Esophagus muscularis mucosa (tissue), 4 donors: ENCODE results near the gene SSC5D. TPM values are rescaled to one million over a fixed set of nuclear protein-coding genes. Genes with fewer than 3 reads are reported as not detected.
A peak's percentile ranks its signal among the peaks of the same experiment; 100 is the strongest.

Source experiments
- DNase-seq: peaks from one replicate; pipeline ENCODE4 v3.0.0-alpha.2; 2017; ENCODE audit errors: extremely low spot score
- H3K27ac ChIP-seq, 4 donors: fragments of 200-600 bp; sonication (generic); replicated peaks in 1 of 4; 1 replicate in 3 of 4; 2 replicates in 1 of 4; pipeline ENCODE4 v1.5.1; 2016 to 2019; ENCODE audit warnings: mild to moderate bottlenecking in 1 of 4
- H3K27me3 ChIP-seq, 4 donors: fragments of 200-600 bp; sonication (generic); one replicate each; pipeline versions ENCODE4 v1.5.1 to v1.6.0; 2016 to 2019
- H3K36me3 ChIP-seq, 4 donors: fragments of 200-600 bp; sonication (generic); one replicate each; pipeline ENCODE4 v1.5.1; 2016 to 2019
- H3K4me1 ChIP-seq, 4 donors: fragments of 200-600 bp; sonication (generic); one replicate each; pipeline ENCODE4 v1.5.1; 2016 to 2019
- H3K4me3 ChIP-seq, 4 donors: fragments of 200-600 bp; sonication (generic); 1 replicate in 2 of 4; 2 replicates in 2 of 4; pipeline ENCODE4 v1.5.1; 2016 to 2019; ENCODE audit warnings: mild to moderate bottlenecking in 4 of 4, moderate library complexity in 1 of 4
- H3K9me3 ChIP-seq, 4 donors: fragments of 200-600 bp; sonication (generic); 1 replicate in 3 of 4; 2 replicates in 1 of 4; pipeline ENCODE4 v1.5.1; 2016 to 2019
- EP300 ChIP-seq: sonication (generic); formaldehyde crosslinking; IDR thresholded peaks from one replicate; pipeline ENCODE4 v1.6.1; 2017; ENCODE audit warnings: antibody characterized with exemption
- POLR2A ChIP-seq: fragments of 450-650 bp; IDR thresholded peaks from one replicate; pipeline ENCODE4 v1.6.1; 2017; ENCODE audit warnings: antibody characterized with exemption, moderate library complexity, mild to moderate bottlenecking, low read depth
- POLR2AphosphoS5 ChIP-seq, 2 donors: sonication (generic); formaldehyde crosslinking; IDR thresholded peaks; one replicate each; pipeline ENCODE4 v1.6.1; 2017; ENCODE audit warnings: antibody characterized with exemption in 2 of 2
- WGBS: methylation state at CpG from one replicate; pipeline ENCODE4 v1.1.5; 2018; 5-methylcytosine and 5-hydroxymethylcytosine counted together
- intact Hi-C: fragments of 100-400 bp; cut with DNase I; formaldehyde crosslinking; loops from one replicate; pipeline ENCODE4 v1.15.1; 2023
- total RNA-seq, 4 donors: library from RNA; depleted of rRNA; stranded (reverse); fragments of >200 nt; gene quantifications; one replicate each; pipeline versions ENCODE4 v1.1.0 to v1.2.1, GENCODE V29; 2016
- TF ChIP-seq, protein P1 (sequence below), 3 experiments: fragments of 200-600 bp in 2 of 3; fragments of 450-650 bp in 1 of 3; sonication (generic) in 2 of 3; IDR thresholded peaks; one replicate each; pipeline ENCODE4 v1.5.1; 2017 to 2019; ENCODE audit warnings: antibody characterized with exemption in 3 of 3, mild to moderate bottlenecking in 2 of 3, moderate library complexity in 1 of 3

Gene SSC5D
- total RNA-seq, 4 donors from 2014 or later: 9.5 to 41.2 (median 14.6) TPM

DNA sequence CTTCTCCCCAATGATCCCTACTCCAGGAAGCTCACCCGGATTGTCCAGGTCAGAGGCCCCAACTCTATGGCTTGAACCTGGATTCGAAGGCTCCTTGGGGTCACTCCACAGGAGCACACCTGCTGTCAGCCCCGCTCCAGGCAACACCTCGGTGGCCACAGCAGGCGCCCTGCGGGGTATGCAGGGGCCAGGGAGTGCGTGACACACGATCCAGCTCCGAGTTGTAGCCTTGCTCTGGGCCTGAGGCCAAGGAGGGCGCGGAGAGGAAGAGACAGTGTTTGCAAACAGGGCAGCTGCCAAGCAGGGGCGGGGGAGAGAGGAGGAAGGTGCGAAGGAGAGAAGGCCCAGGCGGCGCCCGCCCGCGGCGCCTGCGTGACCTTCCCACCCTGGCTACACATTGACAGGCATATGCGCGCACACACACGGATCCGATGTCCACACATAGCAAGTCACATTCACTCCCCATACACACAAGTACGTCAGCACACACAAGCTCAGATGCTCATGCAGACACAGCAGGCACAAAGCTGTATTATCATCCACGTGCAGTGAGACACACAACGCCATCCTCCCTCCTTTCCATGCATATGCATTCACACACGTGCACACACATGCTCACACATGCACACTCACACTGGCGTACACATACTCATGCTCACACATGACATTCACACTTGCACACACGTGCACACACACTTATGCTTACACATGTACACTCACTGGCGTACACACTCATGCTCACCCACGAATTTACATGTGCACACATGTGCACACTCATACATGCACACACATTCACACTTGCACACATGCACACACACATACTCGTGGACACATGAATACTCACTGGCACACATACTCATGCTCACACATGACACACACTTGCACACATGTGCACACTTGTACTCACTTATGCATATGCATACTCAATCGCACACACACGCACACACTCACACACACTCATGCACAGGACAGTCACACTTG is 38.3 kb downstream of the SSC5D start:
- no peak overlapping the region for H3K27ac ChIP-seq
- WGBS: 28% methylated on average over 32 of the region's 35 CpGs
- intact Hi-C loops: no loop called here
- H3K36me3 ChIP-seq: no peaks in the 10 kb centered on the region
- no peak for DNase-seq
- H3K27me3 ChIP-seq: peaks cover 0 to 27% (median 0%) of the 10 kb centered on the region in 4 donors
- peaks cover 10 to 24% (median 21%) of the 10 kb centered on the region in 4 donors for H3K4me1 ChIP-seq
- H3K9me3 ChIP-seq: no peaks in the 10 kb centered on the region
- no peak for TF ChIP-seq POLR2AphosphoS5 (IDR thresholded peaks at IDR 0.05)
- no peak for TF ChIP-seq POLR2A
- no peak for TF ChIP-seq EP300
- TF ChIP-seq, protein P1, sequence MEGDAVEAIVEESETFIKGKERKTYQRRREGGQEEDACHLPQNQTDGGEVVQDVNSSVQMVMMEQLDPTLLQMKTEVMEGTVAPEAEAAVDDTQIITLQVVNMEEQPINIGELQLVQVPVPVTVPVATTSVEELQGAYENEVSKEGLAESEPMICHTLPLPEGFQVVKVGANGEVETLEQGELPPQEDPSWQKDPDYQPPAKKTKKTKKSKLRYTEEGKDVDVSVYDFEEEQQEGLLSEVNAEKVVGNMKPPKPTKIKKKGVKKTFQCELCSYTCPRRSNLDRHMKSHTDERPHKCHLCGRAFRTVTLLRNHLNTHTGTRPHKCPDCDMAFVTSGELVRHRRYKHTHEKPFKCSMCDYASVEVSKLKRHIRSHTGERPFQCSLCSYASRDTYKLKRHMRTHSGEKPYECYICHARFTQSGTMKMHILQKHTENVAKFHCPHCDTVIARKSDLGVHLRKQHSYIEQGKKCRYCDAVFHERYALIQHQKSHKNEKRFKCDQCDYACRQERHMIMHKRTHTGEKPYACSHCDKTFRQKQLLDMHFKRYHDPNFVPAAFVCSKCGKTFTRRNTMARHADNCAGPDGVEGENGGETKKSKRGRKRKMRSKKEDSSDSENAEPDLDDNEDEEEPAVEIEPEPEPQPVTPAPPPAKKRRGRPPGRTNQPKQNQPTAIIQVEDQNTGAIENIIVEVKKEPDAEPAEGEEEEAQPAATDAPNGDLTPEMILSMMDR (IDR thresholded peaks at IDR 0.05): no peak
- peak overlapping the region in 1 of 4 donors; percentile 8 for H3K4me3 ChIP-seq

DNA sequence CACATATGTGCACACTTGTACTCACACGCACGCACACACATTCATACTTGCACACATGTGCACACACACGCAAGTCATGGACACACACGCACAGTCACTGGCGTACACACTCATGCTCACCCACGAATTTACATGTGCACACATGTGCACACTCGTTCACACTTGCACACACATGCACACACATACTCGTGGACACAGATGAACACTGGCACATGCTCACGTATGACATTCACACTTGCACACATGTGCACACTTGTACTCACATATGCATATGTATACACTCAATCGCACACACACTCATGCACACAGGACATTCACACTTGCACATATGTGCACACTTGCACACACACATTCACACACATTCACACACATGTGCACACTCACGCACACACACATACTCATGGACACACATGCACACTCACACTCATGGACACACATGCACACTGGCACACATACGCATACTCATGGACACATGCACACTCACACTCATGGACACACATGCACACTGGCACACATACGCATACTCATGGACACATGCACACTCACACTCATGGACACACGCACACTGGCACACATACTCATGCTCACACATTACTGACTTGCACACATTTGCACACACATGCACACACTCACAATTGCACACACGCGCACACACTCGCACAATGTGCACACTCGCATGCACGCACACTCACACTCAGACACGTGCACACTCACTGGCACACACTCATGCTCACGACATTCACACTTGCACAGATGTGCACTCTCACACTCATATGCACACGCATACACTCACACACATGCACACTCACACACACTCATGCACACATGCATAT is 39.2 kb downstream of the SSC5D start:
- H3K9me3 ChIP-seq: no peaks in the 10 kb centered on the region
- TF ChIP-seq EP300: no peak
- TF ChIP-seq, protein P1 (IDR thresholded peaks at IDR 0.05): no peak
- TF ChIP-seq POLR2AphosphoS5 (IDR thresholded peaks at IDR 0.05): no peak
- TF ChIP-seq POLR2A: no peak
- intact Hi-C loops: no loop called here
- H3K4me3 ChIP-seq: no peak overlapping the region
- DNase-seq: no peak
- H3K36me3 ChIP-seq: no peaks in the 10 kb centered on the region
- H3K27me3 ChIP-seq: peaks cover 0 to 27% (median 0%) of the 10 kb centered on the region in 4 donors
- peaks cover 9 to 17% (median 16%) of the 10 kb centered on the region in 4 donors for H3K4me1 ChIP-seq
- H3K27ac ChIP-seq: no peak overlapping the region
- WGBS: 79% methylated on average over 22 of the region's 22 CpGs

DNA sequence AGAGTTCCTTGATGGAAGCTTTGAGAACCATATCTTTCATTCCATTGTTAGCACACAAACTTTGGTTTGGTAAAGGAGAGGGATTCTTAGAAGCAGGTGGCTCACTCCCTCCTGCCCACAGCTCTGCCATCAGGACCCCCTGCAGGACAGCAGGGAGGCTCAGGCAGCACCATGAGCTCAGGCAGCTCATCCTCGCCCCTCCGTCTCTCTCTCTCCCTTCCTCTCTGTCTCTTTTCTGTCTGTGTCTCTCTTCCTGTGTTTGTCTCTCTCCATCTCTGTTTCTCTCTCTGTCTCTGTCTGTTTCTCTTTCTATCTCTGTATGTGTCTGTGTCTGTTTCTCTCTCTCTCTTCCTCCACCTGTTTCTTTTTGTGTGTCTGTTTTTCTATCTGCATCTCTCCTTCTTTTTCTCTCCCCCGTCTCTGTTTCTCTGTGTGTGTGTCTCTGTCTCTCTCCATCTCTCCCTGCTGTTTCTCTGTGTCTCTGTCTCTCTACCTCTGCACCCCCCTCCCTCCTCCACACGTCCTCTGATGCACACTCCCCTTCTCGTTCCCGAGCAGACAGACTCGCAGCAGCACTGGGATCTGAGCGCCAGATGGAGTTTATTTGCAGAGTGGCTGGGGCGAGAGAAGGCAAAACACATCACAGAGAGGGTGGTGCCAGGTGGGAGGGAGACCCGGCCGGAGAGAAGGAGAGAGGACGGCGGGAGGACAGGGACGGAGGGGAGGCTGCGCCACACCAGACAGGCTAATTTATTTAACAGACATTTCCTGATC is 40.0 kb downstream of the SSC5D start:
- no peaks in the 10 kb centered on the region for H3K36me3 ChIP-seq
- intact Hi-C loops: no loop called here
- no peak for DNase-seq
- H3K4me3 ChIP-seq: no peak overlapping the region
- H3K27me3 ChIP-seq: peaks cover 0 to 27% (median 0%) of the 10 kb centered on the region in 4 donors
- 24% methylated on average over 15 of the region's 15 CpGs for WGBS
- peaks cover 9 to 17% (median 16%) of the 10 kb centered on the region in 4 donors for H3K4me1 ChIP-seq
- no peak overlapping the region for H3K27ac ChIP-seq
- H3K9me3 ChIP-seq: no peaks in the 10 kb centered on the region
- TF ChIP-seq POLR2AphosphoS5 (IDR thresholded peaks at IDR 0.05) (no peak), EP300 (no peak), POLR2A (no peak)
- TF ChIP-seq, protein P1 (IDR thresholded peaks at IDR 0.05): no peak

DNA sequence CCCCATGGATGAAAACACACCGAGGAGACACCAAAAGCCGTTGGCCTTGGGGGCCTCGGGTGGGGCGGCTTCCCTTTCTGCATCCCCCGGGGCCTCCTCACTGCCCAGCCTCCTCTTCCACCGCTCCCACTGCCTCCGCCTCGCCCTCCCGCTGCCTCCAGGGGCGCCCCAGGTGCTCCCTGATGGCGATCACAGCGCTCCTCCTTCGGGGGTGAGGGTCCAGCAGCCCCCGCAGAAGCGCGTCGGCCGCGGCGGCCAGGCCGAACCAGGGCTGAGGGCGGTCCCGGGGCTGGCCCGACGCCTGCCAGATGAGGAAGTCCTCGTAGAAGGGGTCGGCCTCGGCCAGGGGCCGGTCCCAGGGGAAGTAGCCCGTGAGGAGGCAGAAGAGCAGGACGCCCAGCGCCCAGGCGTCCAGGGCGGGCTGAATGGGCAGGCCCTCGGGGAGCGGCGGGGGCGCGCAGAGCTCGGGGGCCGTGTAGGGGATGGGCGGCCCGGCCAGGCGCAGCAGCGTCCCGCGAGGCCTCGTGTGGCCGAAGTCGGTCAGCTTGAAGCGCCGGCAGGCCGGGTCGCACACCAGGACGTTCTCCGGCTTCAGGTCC is 41.5 kb downstream of the SSC5D start:
- Histone ChIP-seq H3K27ac (no peak overlapping the region), H3K27me3 (peaks cover 0 to 27% (median 0%) of the 10 kb centered on the region in 4 donors), H3K4me1 (peaks cover 9 to 17% (median 16%) of the 10 kb centered on the region in 4 donors), H3K9me3 (no peaks in the 10 kb centered on the region), H3K4me3 (no peak overlapping the region), H3K36me3 (no peaks in the 10 kb centered on the region)
- TF ChIP-seq, protein P1 (IDR thresholded peaks at IDR 0.05): no peak
- no peak for TF ChIP-seq EP300
- intact Hi-C loops: no loop called here
- DNase-seq: no peak
- WGBS: 91% methylated on average over 28 of the region's 56 CpGs
